GM12874 (cell line): ENCODE measurements around the gene CXCR3.

Experiments used
- TF ChIP-seq, protein P1 (sequence below): IDR thresholded peaks from 2 replicates; pipeline ENCODE4 v1.5.1; 2011; ENCODE audit warnings: low read depth, mild to moderate bottlenecking, control low read depth, low read length, moderate library complexity; ENCODE audit not compliant: insufficient read depth

Gene CXCR3

DNA sequence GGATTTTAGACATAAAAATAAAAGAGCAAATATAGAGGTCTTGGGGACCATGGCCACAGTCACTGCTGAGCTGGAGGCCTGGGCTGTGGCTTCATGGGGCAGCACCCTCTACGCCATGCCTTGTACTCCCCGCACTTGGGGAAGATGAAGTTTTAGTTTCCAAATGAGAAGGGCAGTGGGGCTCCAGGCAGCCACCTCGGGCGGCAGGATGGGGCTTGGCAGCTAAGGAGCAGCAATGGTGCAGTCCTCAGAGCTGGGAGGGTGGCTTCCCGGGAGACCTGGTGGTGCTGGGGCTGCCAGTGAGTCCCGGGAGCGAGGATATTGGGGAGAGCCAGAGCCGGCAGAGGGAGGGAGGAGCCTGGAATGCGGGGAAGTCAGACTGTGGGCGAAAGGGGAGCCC, 2.4 kb downstream of the CXCR3 start:
- TF ChIP-seq, protein P1, sequence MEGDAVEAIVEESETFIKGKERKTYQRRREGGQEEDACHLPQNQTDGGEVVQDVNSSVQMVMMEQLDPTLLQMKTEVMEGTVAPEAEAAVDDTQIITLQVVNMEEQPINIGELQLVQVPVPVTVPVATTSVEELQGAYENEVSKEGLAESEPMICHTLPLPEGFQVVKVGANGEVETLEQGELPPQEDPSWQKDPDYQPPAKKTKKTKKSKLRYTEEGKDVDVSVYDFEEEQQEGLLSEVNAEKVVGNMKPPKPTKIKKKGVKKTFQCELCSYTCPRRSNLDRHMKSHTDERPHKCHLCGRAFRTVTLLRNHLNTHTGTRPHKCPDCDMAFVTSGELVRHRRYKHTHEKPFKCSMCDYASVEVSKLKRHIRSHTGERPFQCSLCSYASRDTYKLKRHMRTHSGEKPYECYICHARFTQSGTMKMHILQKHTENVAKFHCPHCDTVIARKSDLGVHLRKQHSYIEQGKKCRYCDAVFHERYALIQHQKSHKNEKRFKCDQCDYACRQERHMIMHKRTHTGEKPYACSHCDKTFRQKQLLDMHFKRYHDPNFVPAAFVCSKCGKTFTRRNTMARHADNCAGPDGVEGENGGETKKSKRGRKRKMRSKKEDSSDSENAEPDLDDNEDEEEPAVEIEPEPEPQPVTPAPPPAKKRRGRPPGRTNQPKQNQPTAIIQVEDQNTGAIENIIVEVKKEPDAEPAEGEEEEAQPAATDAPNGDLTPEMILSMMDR: no peak

DNA sequence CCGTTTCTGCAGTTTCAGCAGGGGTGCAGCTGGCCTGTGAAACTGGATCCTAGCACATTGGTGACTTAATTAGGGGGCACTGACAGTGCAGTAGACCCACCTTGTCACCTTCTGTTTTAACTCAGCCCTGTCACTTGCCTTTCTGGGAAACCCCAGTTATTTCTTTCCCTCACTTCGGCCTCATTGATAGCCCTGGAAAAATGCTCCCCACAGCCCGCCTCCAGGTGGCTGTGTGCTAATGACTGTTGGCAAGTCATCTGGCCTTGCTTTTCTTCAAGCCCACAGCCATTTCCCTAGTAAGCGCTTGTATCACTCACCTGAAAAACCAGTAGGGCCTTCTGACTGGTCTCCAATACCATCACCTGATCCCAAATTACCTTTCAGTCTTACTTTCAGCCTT, 3.3 kb downstream of the CXCR3 start:
- TF ChIP-seq, protein P1: no peak

DNA sequence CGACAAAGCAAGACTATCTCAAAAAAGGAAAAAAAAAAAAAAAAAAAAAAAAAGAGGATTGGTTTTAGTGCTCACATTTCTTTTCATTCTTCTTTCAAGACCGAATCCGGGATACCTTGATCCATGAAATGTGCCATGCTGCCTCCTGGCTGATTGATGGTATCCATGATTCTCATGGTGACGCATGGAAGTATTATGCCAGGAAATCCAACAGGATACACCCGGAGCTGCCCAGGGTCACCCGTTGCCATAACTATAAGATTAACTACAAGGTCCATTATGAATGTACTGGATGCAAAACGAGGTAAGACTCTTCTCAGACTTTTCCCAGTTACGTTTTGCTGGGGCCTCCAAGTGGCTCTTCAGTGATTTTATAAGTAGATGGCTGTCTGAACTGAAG, 6.1 kb downstream of the CXCR3 start:
- TF ChIP-seq, protein P1: no peak

DNA sequence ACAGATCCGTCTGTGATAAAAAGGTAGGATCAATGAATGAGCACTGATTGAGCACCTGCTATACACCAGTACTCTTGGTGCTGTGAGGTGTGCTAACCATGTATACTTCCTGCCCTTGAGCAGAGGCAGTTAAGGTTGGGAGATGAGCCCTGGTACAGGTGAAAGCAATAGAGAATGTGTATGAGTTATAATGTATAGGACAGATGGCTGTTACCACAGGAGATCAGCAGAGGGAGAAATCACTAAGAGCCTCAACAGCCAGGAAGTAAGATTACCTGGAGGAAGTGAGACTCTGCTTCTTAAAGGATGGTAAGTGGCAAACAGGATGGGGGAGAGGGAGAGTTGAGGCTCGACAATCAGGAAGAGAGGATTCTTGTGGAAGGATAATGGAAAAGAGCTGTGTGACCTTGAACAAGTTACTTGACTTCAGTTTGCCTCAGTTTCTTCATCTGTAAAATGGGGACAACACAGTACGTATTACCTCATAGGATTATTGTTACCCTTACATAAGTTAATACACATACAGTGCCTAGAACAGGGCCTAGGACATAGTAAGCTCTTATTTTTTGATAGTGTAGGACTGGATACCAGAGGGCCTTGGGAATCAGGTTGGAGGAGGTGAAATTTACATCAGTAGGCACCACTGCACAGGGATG, 9.1 kb downstream of the CXCR3 start:
- TF ChIP-seq, protein P1: no peak

DNA sequence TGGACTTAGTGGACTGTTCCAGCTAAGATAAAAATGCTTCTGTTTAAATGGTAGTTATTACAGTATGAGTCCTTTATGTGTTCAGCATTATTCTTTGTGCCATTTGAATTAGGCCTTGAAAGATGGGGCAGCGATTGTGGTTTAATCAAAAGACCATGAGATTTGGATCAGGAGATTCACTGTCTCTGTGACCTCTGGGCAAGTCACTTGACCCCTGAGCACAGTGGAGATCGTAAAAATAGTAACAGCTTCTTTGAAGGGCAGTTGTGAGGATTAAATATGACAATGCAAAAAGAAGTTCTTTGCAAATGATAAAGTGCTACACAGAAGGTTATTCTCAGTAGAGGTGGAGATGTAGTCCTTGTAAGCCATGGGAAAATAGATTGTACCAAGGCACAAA, 10.8 kb downstream of the CXCR3 start:
- TF ChIP-seq, protein P1: no peak

DNA sequence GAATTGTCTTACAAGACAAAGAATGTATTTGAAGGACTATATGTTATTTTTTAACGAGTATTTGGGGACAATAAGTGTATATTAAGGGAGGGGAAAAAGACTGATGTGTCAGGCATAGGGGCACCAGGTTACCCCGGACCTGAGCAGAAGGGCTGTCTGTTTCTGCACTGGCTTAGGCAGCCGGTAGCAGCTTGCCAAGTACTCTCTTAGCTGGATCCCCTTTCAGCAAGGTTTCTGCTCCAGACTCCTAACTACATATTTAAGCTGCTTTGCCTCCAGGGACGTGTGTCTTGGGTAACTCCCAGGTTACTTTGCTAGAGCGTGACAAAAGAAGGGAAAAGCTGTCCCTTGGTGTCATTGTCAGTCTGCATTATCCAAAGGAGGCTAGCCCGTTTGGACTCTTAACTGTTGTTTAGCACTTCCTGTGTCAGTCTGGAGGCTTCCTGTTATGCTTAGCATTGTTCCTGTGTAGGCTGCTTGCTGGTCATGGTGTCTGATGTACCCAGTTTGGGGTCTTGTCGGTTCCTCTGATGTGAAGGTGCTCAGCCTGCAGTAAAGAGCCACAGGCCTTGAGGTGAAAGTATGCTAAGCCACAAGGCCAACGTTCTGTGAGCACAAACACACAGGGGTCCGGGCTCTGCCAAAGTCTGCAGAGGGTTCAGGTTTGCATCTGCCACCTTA, 11.6 kb downstream of the CXCR3 start:
- TF ChIP-seq, protein P1: no peak

DNA sequence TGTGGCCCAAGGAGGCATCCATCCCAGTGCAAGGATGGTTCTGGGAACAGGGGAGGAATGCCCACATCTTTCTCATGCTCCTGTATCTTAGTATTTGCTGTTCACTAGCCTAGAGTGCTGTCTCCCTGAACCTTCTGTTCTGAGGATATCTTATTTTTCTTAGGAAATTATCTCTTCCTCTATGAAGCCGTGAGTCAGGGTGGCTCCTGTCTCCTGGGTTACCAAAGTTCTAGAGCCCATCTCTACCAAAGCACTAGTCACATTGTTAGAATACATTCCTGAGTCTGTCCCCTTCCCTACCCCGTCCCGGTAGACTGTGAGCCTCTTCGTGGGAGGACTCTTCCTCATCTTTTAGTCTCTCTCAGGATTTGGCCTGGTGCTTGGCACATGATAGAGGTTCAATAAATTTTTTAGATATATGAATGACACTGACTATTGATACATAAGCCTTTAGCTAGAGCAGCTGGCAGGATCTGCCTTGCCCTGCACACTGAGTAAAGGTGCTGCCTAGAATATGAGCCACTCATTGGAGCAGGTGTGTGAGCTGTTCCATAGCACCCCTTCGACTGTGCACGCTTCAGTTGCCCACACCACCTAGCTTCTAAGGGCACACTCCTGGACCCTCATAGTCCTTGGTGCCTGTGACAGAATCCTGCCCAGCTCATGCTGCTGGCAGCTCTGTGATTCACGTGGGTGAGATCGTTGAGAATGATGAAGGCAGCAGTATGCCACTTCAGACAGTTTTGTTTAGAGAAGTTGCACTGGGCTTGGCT, 13.3 kb downstream of the CXCR3 start:
- TF ChIP-seq, protein P1: no peak
